GM19238 (cell line): Measurements from ENCODE around the gene DRP2.
"Not testable (repeated sequence)": the region's sequence is repeated elsewhere in the genome, so short reads cannot be mapped to it uniquely, and the experiment has no call there.

ENCODE experiments used
- DNase-seq: peaks from one replicate; pipeline ENCODE4 v3.0.0; 2011; ENCODE audit warnings: low spot score; ENCODE audit not compliant: insufficient read length

DRP2 gene, protein sequence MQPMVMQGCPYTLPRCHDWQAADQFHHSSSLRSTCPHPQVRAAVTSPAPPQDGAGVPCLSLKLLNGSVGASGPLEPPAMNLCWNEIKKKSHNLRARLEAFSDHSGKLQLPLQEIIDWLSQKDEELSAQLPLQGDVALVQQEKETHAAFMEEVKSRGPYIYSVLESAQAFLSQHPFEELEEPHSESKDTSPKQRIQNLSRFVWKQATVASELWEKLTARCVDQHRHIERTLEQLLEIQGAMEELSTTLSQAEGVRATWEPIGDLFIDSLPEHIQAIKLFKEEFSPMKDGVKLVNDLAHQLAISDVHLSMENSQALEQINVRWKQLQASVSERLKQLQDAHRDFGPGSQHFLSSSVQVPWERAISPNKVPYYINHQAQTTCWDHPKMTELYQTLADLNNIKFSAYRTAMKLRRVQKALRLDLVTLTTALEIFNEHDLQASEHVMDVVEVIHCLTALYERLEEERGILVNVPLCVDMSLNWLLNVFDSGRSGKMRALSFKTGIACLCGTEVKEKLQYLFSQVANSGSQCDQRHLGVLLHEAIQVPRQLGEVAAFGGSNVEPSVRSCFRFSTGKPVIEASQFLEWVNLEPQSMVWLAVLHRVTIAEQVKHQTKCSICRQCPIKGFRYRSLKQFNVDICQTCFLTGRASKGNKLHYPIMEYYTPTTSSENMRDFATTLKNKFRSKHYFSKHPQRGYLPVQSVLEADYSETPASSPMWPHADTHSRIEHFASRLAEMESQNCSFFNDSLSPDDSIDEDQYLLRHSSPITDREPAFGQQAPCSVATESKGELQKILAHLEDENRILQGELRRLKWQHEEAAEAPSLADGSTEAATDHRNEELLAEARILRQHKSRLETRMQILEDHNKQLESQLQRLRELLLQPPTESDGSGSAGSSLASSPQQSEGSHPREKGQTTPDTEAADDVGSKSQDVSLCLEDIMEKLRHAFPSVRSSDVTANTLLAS

GRCh38 chrX:101219116-101219863, at the start of gene DRP2:
TSS of gene DRP2 (plus strand) at chrX:101219786. CDS start at chrX:101231648, 11,862 bp downstream.
- DNase-seq, result no peak

DNA sequence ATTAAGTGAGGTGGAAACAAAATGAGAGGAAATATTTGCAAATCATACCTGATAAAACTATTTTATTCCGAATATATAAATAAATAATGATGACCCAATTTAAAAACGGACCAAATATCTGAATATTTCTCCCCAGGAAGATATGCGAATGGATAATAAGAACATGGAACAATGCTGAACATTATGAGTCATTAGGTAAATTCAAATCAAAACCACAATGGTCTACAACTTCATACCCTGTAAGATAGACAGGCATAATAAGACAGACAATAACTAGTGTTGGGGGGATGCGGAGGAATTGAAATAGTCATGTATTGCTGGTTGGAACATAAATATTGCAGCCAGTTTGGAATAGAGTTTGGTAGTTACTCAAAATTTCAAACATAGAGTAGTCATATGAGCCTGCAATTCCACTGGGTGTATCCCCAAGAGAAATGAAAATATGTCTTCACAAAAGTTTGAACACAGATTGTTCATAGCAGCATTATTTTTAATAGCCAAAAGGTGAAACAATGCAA, 47.6 kb upstream of the DRP2 start:
- no peak for DNase-seq

DNA sequence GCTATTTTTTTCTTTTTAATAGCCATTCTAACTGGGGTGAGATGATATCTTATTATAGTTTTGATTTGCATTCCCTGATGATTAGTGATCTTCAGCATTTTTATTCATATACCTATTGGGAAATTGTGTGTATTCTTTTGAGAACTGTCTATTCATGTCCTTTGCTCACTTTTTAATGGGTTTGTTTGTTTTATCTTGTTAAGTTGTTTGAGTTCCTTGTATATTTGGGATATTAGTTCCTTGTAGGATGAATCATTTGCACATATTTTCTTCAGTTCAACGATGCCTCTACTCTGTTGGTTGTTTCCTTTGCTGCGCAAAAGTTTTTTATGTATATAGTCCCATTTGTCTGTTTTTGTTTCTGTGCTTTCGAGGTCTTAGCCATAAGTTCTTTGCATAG, 43.1 kb upstream of the DRP2 start:
- DNase-seq, result no peak

DNA sequence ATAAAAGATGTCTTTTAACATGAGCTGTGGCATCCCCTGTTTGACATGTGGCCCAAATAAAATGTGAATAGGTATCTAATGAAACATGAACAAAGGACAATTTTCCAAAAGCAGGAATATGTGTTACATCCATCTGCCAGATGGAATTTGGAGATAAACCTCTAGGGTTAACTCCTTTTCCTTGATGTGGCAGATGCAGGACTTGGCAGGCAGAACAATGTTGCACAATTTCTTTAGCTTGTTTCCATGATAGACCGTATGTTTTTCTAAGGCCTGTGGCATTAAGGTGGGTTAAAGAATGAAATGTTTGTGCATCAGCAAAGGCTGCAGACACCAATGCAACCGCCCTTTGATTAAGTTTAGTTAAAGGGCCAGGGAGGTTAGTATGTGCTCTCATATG, 34.7 kb upstream of the DRP2 start:
- DNase-seq, result not testable (repeated sequence)

- not testable (repeated sequence) for DNase-seq
Measured at GRCh38 chrX:101187961-101188360, 31.6 kb upstream of the DRP2 start.

DNA sequence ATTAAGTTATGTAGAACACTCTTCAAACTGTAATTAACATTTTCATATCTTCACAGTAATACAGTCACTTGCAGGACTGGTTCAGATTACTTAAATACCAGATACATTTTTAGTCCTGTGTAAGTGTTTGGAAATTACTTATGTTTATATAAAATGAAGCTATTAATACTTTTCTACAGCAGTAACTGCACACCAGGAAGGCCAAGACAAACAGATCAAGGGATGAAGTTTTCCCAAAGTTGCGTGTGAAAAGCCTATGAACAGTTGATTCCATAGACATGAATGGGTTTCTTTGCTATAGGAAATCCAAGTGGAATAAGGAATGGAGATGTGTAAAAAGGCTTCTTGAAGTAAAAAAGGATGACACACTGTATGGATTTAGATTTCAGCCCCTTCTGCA, 28.9 kb upstream of the DRP2 start:
- DNase-seq, result no peak

DNA sequence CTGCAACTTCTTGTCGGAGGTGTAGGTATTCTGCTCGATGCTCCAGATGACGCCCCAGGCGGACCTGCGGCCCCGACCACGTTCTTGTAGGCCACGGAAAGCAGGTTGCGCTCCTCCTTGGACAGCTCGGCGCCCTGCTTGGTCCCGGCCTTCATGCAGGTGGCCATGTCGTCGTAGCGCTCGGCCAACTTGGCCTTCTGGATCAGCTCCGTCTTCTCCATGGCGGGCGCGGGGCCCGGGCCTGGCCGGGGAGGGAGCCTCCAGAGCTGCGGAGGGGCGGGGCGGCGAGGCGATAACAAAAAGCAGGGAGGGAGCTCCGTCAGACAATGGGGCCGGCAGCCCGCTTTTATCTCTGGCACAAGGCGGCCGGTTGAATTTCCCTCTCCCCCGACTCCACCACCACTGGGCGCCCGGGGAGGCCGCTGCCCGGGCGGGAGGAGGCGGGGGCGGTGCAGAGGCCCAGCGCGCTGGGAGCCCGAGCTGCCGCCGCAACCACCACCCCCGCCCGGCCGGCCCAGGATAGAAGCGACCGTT, 28.3 kb upstream of the DRP2 start:
- DNase-seq, result no peak

DNA sequence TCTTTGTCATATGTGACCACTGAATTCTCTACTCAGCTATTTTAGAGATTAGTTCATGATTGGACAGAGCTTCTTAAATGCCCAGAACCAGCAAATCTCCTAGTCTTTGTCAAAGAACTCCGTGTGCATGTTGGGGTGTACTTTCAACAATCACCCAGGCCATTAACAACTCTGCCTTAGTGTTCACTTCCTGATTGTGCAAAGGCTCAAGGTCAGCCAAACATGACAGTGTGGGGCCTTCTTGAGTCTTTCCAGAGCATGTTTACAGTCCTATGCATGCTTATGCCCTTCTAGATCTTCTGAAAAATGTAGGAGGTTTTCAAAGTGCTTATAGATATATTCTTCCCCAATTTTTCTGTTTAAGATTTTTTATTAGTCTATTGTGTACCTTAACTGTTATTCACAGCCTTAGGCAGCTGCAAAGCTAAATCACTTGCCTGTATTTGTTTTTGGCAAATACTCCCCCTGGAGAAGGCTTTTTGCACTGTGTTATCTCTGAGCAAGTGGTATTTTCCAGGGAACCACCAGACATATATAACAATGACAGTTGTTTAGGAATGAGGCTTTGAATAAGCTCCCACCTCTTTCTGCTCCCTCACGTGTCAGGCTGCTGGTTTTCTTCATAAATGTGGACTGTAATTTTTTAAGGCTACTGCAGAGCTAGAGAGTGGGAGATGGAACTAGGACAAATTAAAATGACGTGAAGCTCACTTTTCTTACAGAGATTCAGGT, 24.0 kb upstream of the DRP2 start:
- DNase-seq, result no peak

DNA sequence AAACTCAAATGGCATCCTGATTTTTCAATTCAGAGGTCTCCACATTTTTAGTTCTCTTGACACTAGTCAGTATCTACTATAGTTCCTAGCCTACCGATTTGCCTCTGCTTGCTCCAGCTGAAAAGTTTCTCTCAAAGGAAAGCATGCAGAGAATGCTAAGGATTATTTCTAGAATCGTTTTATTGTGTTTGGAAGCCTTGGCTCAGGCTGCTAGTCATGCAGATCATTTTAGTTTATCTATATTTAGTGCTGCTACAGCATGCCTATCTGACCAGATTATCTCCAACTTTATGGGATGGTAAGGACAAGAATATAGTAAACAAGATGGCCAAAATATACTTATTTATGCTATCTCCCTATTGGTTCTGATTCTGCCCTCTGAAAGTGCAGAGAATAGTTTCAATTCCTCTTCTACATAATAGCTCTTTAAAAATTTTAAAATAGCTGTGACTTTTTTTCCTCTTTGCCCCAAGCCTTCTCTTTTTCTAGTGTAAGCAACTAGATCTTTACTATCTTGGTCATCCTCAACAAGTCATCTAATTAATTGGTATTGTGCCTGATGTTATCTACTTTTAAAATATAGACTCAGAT, 15.7 kb upstream of the DRP2 start:
- no peak for DNase-seq

DNA sequence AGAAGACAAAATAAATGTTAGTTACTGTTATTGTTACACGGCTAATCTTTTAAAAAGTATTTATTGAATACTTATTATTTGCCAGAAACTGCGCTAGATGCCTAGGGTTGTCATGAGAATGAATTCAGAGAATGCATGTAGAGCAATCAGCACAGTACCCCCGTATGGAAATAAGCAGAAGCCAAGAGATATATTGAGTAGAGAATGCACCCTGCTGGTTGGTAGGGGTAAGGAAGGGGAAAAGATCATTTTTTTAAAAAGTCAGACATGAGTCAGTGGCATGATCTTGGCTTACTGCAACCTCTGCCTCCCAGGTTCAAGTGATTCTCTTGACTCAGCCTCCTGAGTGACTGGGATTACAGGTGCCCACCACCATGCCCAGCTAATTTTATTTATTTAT, 13.1 kb upstream of the DRP2 start:
- DNase-seq, result no peak

DNA sequence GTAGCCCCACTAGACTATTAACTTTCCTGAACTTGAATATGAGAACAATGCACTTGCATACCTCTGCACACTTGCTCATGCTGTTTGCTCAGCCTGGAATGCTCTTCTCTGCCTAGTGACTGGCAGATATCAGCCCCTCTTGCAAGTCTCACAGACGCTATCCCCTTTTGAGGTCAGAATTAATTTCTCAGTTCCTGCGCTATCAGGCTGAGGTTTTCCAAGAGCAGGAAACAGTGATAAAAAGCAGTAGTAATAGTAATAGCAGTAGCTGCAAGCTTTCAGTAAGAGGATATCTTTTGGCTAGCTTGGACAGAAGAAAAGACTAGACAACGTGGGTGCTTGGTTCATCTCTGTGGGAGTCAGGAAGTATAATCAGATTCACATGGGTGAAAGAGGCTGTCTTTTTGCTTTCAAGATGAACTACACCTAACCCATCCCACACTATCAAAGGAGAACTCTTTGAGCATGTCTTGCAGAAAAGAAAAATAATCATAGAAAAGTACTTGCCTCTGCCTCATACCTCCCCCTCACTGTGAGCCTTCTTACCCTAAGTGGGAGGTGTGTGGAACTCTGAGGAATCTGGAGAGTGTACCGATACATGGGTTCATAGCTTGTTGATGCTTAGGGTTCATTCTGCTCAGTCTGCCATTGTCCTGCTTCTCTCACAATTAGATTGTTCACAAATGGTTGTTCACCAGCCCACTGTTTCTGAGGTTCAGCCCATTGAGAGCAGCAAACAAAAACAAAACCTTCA, 11.3 kb upstream of the DRP2 start:
- DNase-seq, result no peak

- DNase-seq, result no peak
Measured at GRCh38 chrX:101210630-101211029, 9.0 kb upstream of the DRP2 start.

- no peak for DNase-seq
Measured at GRCh38 chrX:101217689-101218088, 1.9 kb upstream of the DRP2 start.

- DNase-seq, result no peak
Measured at GRCh38 chrX:101219864-101220346, 319 bp downstream of the DRP2 start.

DNA sequence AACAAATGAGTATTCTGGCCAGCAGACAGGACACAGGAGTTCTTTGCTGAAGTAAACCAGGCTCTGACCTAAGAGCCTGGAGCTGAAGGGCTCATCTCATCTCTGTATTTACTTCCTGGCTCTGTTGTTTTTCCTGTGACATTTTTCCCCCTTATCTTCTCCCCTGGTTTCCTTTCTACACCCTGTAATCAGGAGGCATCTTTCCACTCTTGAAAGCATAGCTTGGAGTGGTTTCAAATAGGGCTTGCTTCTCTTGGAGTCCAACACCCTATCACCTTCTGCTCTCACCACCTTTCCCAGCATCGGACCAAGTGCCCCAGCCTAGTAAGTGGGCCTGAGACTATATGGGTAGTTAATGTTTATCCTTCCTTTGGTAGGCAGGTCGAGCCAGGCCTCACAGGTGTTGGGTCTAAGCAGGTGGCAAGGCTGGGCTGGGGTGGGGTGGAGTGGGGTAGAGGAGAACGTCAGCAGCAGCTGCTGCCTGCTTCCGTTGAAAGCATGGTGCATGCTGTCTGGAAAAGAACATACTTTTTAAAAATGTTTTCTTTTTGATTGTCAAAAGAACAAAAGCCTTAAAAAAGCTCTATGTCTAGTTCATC, 1.2 kb downstream of the DRP2 start:
- DNase-seq, result no peak

DNA sequence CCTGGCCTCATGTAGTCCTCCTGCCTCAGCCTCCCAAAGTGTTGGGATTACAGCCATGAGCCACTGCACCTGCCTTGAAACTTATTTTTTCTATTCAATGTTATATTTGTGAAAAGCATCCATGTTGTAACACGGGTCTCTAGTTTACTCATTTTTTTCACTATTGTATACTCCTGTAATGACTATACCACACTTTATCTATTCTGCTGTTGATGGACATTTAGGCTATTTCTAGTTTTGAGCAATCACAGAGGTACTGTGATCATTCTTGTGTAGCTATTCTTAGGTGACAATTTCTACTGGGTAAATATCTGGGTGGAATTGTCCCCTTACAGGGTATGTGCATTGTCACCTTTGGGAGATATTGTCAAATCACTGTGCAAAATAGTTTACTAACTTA, 3.6 kb downstream of the DRP2 start:
- no peak for DNase-seq

- DNase-seq, result no peak
Measured at GRCh38 chrX:101229170-101229569, 9.6 kb downstream of the DRP2 start.

GRCh38 chrX:101230636-101231035, 11.1 kb downstream of the DRP2 start:
- DNase-seq, result no peak

DNA sequence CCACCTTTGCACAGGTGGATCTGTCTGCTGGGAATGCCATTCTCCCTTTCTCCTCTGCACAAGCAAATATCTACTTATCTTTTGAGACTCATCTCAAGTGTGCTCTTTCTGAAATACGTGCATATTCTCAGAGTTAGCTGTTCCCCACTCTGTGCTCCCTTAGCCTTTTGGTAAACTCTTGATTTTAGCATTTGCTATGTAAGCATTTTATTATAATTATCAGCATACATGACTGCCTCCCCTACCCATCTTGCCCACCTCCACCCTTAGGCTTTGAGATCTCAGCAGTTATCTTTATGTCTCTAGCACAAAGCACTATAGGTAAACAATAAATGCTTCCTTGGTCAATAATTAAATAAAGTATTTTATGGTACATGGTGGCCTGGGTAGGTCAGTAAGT, 11.5 kb downstream of the DRP2 start:
- DNase-seq, result no peak
